KOPT-K1 (cell line): ENCODE results near the gene SMIM17.

Experiments used
- H3K27ac ChIP-seq: fragments of 200-600 bp; sonication (generic); 2 replicates; pipeline ENCODE4 v1.5.1; 2016; ENCODE audit warnings: antibody characterized with exemption, mild to moderate bottlenecking, low read depth, low read length; ENCODE audit not compliant: poor library complexity, severe bottlenecking
- H3K36me3 ChIP-seq: fragments of 200-600 bp; sonication (generic); 2 replicates; pipeline ENCODE4 v1.5.1; 2017; ENCODE audit warnings: antibody characterized with exemption, mild to moderate bottlenecking, low read length, moderate library complexity; ENCODE audit not compliant: insufficient read depth
- H3K9me3 ChIP-seq: fragments of 200-600 bp; sonication (generic); 2 replicates; pipeline ENCODE4 v1.5.1; 2017; ENCODE audit warnings: antibody characterized with exemption, low read length, mild to moderate bottlenecking; ENCODE audit not compliant: insufficient read depth, poor library complexity, severe bottlenecking

SMIM17 gene

GRCh38 chr19:56642711-56643459, at the start of gene SMIM17:
SMIM17 (plus strand) TSS chr19:56643159; CDS start chr19:56645668, 2,509 bp downstream.
- no peak within 1 kb of the TSS for H3K27ac ChIP-seq
- H3K36me3 ChIP-seq = no peaks in the 10 kb centered on the region
- H3K9me3 ChIP-seq = peaks cover 51% of the 10 kb centered on the region

- H3K36me3 ChIP-seq = peaks cover 13% of the 10 kb centered on the region
- peak overlapping the region; percentile 58 for H3K27ac ChIP-seq
- H3K9me3 ChIP-seq = peaks cover 39% of the 10 kb centered on the region
These were observed 48.5 kb upstream of the SMIM17 start for GRCh38 chr19:56594446-56594782.

- H3K36me3 ChIP-seq = peaks cover 13% of the 10 kb centered on the region
- H3K27ac ChIP-seq = peak within 1 kb of the TSS; percentile 58
- peaks cover 35% of the 10 kb centered on the region for H3K9me3 ChIP-seq
These were observed 48.0 kb upstream of the SMIM17 start, which contains the start of gene ZNF71 for GRCh38 chr19:56594783-56595547. ZNF71 (plus strand) TSS chr19:56595302; CDS start chr19:56601559, 6,257 bp downstream.

GRCh38 chr19:56595548-56595899, 47.4 kb upstream of the SMIM17 start:
- peak overlapping the region; percentile 58 for H3K27ac ChIP-seq
- peaks cover 31% of the 10 kb centered on the region for H3K9me3 ChIP-seq
- H3K36me3 ChIP-seq = peaks cover 15% of the 10 kb centered on the region

GRCh38 chr19:56596676-56597075, 46.3 kb upstream of the SMIM17 start:
- Histone ChIP-seq H3K36me3 (peaks cover 27% of the 10 kb centered on the region), H3K9me3 (peaks cover 42% of the 10 kb centered on the region), H3K27ac (no peak overlapping the region)

GRCh38 chr19:56597696-56598095, 45.3 kb upstream of the SMIM17 start:
- peaks cover 49% of the 10 kb centered on the region for H3K9me3 ChIP-seq
- H3K27ac ChIP-seq = no peak overlapping the region
- peaks cover 37% of the 10 kb centered on the region for H3K36me3 ChIP-seq

GRCh38 chr19:56601375-56601774, 41.6 kb upstream of the SMIM17 start:
- peaks cover 61% of the 10 kb centered on the region for H3K36me3 ChIP-seq
- peaks cover 86% of the 10 kb centered on the region for H3K9me3 ChIP-seq
- no peak overlapping the region for H3K27ac ChIP-seq

- Histone ChIP-seq H3K27ac (no peak overlapping the region), H3K9me3 (peaks cover 92% of the 10 kb centered on the region), H3K36me3 (peaks cover 56% of the 10 kb centered on the region)
These were observed 39.1 kb upstream of the SMIM17 start for GRCh38 chr19:56603829-56604228.

- Histone ChIP-seq H3K36me3 (peaks cover 61% of the 10 kb centered on the region), H3K27ac (no peak overlapping the region), H3K9me3 (peaks cover 100% of the 10 kb centered on the region)
These were observed 34.5 kb upstream of the SMIM17 start for GRCh38 chr19:56608274-56608964.

- H3K27ac ChIP-seq = no peak overlapping the region
- H3K36me3 ChIP-seq = peaks cover 56% of the 10 kb centered on the region
- peaks cover 100% of the 10 kb centered on the region for H3K9me3 ChIP-seq
These were observed 31.7 kb upstream of the SMIM17 start for GRCh38 chr19:56611288-56611687.

GRCh38 chr19:56612737-56613136, 30.2 kb upstream of the SMIM17 start:
- Histone ChIP-seq H3K27ac (no peak overlapping the region), H3K9me3 (peaks cover 100% of the 10 kb centered on the region), H3K36me3 (peaks cover 62% of the 10 kb centered on the region)

GRCh38 chr19:56613639-56614038, 29.3 kb upstream of the SMIM17 start:
- H3K9me3 ChIP-seq = peaks cover 100% of the 10 kb centered on the region
- peaks cover 63% of the 10 kb centered on the region for H3K36me3 ChIP-seq
- no peak overlapping the region for H3K27ac ChIP-seq

GRCh38 chr19:56617531-56617930, 25.4 kb upstream of the SMIM17 start:
- Histone ChIP-seq H3K36me3 (peaks cover 49% of the 10 kb centered on the region), H3K27ac (no peak overlapping the region), H3K9me3 (peaks cover 99% of the 10 kb centered on the region)

GRCh38 chr19:56619121-56619520, 23.8 kb upstream of the SMIM17 start:
- Histone ChIP-seq H3K27ac (no peak overlapping the region), H3K9me3 (peaks cover 99% of the 10 kb centered on the region), H3K36me3 (peaks cover 57% of the 10 kb centered on the region)

GRCh38 chr19:56622374-56622773, 20.6 kb upstream of the SMIM17 start:
- peaks cover 91% of the 10 kb centered on the region for H3K9me3 ChIP-seq
- H3K36me3 ChIP-seq = peaks cover 64% of the 10 kb centered on the region
- no peak overlapping the region for H3K27ac ChIP-seq
